ENCODE measurements around the gene PAIP1. TPM values are rescaled to one million over a fixed set of nuclear protein-coding genes. Genes with fewer than 3 reads are reported as not detected.
A peak's percentile ranks its signal among the peaks of the same experiment; 100 is the strongest.

Gene PAIP1
- total RNA-seq, 2 experiments from 2014 or later = 34.9 to 37.0 TPM

DNA sequence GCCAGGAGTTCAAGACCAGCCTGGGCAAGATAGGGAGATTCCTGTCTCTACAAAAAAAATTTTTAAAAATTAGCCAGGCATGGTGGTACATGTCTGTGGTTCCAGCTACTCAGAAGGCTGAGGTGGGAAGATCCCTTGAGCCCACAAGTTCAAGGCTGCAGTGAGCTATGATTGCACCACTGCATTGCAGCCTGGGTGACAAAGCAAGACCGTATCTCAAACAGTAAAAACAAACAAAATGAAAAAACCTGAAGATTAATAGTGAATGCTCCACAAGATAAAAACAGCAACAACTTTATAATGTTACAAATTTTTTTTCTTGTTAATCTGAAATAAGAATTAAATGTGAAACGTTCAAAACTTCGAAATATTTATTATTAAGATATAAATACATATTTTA is 70.5 kb downstream of the PAIP1 start:
- no peak overlapping the region for H3K4me3 Mint-ChIP-seq
- DNase-seq (no peak), ATAC-seq (ENCODE audit: low read depth) (no peak)
- H3K27me3 Mint-ChIP-seq = no peaks in the 10 kb centered on the region
- H3K36me3 Mint-ChIP-seq = peaks cover 12% of the 10 kb centered on the region
- no peaks in the 10 kb centered on the region for H3K9me3 Mint-ChIP-seq
- H3K4me1 Mint-ChIP-seq = peaks cover 33% of the 10 kb centered on the region
- POLR2A ChIA-PET = interaction anchor here (1.0 to 4.4 kb wide), 5 partner anchors 28 to 535 kb away, joined by 3 to 67 read pairs (median 56); partner anchors contain the start of genes C5orf34, NNT and ZNF131
- H3K27ac Mint-ChIP-seq = peak overlapping the region; percentile 100

DNA sequence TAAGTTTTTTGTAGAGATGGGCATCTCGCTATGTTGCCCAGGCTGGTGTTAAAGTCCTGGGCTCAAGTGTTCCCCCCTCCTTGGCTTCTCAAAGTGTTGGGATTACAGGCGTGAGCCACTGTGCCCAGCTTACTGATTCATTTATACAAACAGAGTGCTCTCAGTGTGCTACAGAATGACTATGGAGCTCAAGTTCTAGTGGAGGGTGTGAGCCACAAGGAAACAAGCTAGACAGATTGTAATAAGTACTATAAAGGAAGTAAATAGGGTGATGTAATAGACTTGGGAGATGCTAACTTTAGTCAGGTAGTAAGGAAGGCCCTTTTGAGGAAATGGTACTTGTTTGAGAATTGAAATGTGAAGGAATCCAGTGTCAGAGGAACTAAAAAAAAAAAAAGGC is 71.5 kb downstream of the PAIP1 start:
- Mint-ChIP-seq H3K4me3 (peak overlapping the region; percentile 18), H3K4me1 (peaks cover 33% of the 10 kb centered on the region)
- no peak for DNase-seq

DNA sequence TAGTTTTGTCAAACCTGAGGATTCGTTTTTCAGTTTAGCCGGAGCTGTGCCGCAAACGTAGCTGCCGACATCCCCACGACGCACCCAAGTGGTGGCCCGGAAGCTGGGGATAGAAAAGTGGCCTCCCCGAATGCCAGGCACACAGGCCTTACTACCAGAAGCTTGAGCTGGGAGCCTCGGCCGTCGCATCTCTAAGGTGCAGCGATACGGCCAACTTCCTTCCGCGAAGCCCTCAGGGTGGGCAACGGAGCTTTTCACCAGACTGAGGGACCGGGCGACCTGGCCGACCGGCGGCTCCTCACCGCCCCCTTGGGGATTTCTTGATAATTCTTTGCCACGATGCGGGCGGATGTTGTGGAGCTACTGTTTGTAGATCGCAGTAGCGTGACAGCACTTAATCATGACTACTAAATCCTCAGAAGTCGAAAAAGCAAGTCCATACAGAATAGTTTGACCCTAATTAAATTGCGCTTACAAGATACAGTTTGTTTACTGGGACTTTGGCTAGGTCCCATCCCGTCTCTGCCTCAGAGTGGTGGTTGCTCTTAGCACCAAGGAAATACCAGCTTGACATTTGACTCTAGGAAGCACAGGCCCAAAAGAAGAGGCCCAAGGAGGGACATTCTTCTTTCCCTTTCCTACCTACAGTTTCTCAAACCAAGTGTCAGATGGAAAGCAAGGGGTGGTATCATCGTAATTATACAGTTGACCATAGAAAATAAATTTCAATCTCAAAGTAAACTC is 72.6 kb downstream of the PAIP1 start:
- ATAC-seq (ENCODE audit: low read depth) (peak; percentile 62), DNase-seq (peak; percentile 86)
- Mint-ChIP-seq H3K36me3 (peaks cover 14% of the 10 kb centered on the region), H3K9me3 (no peaks in the 10 kb centered on the region), H3K27ac (peak overlapping the region; percentile 100), H3K4me1 (peaks cover 34% of the 10 kb centered on the region), H3K27me3 (no peaks in the 10 kb centered on the region), H3K4me3 (peak overlapping the region; percentile 98)
- POLR2A ChIA-PET = interaction anchor here (0.5 to 4.4 kb wide), 42 partner anchors 8 to 1580 kb away, joined by 3 to 67 read pairs (median 6); partner anchors contain the start of genes ANXA2R, C5orf34, HMGCS1 and NNT

More for the DNA sequence above, 71.5 kb downstream of the PAIP1 start:
- ATAC-seq (ENCODE audit: low read depth) = no peak
- no peaks in the 10 kb centered on the region for H3K27me3 Mint-ChIP-seq
- no peaks in the 10 kb centered on the region for H3K9me3 Mint-ChIP-seq
- H3K27ac Mint-ChIP-seq = peak overlapping the region; percentile 100
- H3K36me3 Mint-ChIP-seq = peaks cover 15% of the 10 kb centered on the region
- POLR2A ChIA-PET = interaction anchor here (0.7 to 4.4 kb wide), 14 partner anchors 29 to 535 kb away, joined by 3 to 67 read pairs (median 10); partner anchors contain the start of genes C5orf34, NNT and ZNF131

DNA sequence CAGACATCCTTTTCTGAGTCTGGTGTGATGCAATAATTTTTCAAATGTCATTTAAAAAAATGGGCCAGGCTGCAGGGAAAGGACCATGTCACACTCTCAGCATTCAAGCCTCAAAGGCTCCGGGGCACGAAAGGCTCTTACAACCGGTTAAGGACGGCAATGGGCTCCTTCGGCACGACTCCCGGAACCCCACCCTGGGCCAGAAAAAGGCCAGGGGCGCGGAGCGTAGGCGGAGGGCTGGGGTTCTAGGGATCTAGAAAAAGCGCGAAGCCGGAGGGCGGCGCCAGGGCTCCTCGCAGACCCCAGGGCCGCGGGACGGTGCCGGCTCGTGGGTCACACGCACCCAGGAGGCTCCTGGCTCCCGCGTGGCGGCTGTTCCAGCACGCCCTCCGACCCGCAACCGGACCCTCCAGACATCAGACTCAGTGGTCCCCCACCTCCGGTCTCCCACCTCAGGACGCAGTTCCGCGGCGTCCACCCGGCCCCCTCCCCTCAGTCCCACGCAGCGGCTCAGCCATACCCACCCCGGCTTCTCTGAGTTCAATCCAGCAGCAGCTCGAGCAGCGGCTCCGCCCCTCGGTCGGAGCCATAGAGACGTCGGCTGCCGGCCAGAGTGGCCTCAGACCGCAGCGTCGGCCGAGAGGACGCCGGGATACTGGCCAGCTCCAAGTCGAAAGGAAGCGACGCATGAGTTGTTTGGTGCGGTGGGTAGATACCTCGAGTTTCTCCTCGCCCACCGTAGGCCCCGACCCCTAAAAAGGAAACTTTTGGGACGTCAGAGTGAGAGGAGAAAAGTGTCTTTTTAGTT is 73.4 kb downstream of the PAIP1 start, which contains the start of gene TMEM267:
TMEM267 (minus strand) TSS at position 568 of the 808 bp plus-strand sequence. CDS start 29,896 bp downstream, outside the sequence.
- peaks cover 14% of the 10 kb centered on the region for H3K36me3 Mint-ChIP-seq
- DNase-seq (peak; percentile 84), ATAC-seq (ENCODE audit: low read depth) (peak; percentile 82)
- H3K4me3 Mint-ChIP-seq = peak within 1 kb of the TSS; percentile 98
- H3K9me3 Mint-ChIP-seq = no peaks in the 10 kb centered on the region
- peaks cover 34% of the 10 kb centered on the region for H3K4me1 Mint-ChIP-seq
- POLR2A ChIA-PET = interaction anchor here (0.6 to 4.4 kb wide), 42 partner anchors 9 to 1579 kb away, joined by 3 to 67 read pairs (median 5); partner anchors contain the start of genes ANXA2R, C5orf34, HMGCS1 and NNT
- peak within 1 kb of the TSS; percentile 100 for H3K27ac Mint-ChIP-seq
- H3K27me3 Mint-ChIP-seq = no peaks in the 10 kb centered on the region

DNA sequence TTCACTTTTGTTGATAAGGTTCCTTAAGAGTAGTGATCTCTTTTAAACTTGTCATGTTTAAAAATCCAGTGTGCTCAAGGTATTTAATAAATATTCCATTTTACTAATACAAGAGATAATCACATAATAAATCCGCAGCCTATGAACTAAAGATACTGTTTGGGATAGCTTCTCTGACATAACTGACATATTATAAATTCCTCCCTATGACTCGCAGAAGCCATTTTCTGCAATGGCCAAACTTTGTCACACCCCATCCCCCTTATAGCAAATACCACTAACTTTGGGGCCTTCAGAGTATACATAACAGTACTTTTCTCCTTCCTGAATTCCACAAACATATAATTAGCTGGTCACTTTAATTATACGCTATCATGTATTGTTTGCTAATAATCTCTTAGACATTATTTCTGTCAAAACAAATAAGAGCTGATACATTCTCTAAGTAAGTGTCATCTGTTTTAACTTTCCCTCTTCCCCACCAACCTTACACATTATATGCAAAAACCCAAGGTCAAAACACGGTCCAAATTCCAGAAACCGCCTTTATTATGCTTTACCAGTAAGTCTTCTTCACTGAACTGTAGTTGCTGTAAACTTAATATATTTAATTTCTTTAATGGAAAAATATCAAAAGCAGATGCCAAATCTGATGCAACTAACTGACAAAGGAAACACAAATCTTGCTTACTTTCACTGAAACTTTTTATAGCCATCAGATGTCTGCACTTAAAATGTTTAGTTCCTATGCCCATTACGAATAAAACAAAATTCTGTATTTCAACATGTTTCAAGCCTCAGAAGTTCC is 74.2 kb downstream of the PAIP1 start:
- H3K36me3 Mint-ChIP-seq = peaks cover 12% of the 10 kb centered on the region
- H3K27me3 Mint-ChIP-seq = no peaks in the 10 kb centered on the region
- no peaks in the 10 kb centered on the region for H3K9me3 Mint-ChIP-seq
- H3K27ac Mint-ChIP-seq = peak overlapping the region; percentile 100
- ATAC-seq (ENCODE audit: low read depth) = no peak
- POLR2A ChIA-PET = interaction anchor here (0.6 to 4.4 kb wide), 5 partner anchors 32 to 464 kb away, joined by 3 to 67 read pairs (median 34); partner anchors contain the start of genes C5orf34, HMGCS1 and ZNF131
- peaks cover 35% of the 10 kb centered on the region for H3K4me1 Mint-ChIP-seq
- no peak for DNase-seq
- H3K4me3 Mint-ChIP-seq = peak overlapping the region; percentile 98

Other genes starting within 250 kb of the PAIP1 start
- gene HMGCS1, start 243.7 kb downstream of the PAIP1 start, total RNA-seq = 10 to 100 TPM; 46.9 to 51.8 TPM
- gene CCL28, start 144.7 kb downstream of the PAIP1 start, total RNA-seq = 10 to 100 TPM; 17.1 to 18.0 TPM
- 10 to 100 TPM; 13.6 to 19.8 TPM for gene TMEM267, start 73.2 kb downstream of the PAIP1 start, total RNA-seq
- gene C5orf34, start 41.9 kb downstream of the PAIP1 start, total RNA-seq = 1 to 10 TPM; 9.3 to 9.8 TPM
- gene NNT, start 46.1 kb upstream of the PAIP1 start, total RNA-seq = 100 to 1,000 TPM in 1 of 2 experiments, 10 to 100 TPM in 1; 97.5 to 108 TPM

Measured in activated naive CD8-positive, alpha-beta T cell treated with anti-CD3 and anti-CD28 coated beads, Interleukin-2, amount 10 ng/mL, durations not matched to agents 7 days and 5 days (primary cell).